GM18507 (cell line): ENCODE data around the gene TRIO.

Experiments
- DNase-seq: peaks from one replicate; pipeline ENCODE4 v3.0.0; 2011; ENCODE audit warnings: low read depth; ENCODE audit not compliant: insufficient read length; ENCODE audit errors: extremely low spot score
- FAIRE-seq: peaks from 2 replicates; lab custom pipeline; 2011; peaks lifted over from hg19 to GRCh38; lab: Jason Lieb, UNC

TRIO gene

DNA sequence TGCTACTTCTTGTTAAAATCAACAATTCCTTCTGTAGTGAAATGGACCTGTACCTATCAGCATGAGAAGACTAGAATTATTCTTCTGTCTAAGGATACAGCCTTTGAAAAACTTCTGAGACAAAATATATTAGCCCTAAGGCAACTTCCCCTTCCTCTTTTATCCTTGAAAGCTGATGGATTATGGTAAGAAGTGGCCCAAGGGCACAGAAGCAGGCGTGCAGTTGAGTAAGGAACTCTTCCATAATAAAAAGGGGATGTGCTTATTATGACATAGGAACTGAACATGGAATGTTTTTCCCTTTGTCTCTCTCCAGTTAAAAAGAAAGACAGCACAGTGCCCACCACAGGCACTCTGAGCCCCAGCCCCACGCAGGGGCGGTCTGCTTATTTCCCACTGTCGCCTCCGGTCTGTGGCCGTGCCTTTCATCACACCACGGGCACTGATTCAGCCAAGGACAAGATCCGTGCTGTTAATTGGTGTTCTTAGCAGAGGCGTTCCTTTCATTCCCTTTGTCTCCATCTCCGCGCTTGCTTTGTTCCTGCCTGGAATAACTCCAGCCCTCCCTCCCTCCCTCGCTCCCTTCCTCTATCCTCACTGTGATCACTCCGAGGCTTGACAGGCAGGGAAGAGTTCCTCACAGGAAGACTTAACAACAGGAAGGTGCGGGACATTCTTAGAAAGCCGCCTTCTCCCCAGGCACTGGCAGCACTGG lies 302.6 kb downstream of the TRIO start:
- no peak for FAIRE-seq
- no peak for DNase-seq

DNA sequence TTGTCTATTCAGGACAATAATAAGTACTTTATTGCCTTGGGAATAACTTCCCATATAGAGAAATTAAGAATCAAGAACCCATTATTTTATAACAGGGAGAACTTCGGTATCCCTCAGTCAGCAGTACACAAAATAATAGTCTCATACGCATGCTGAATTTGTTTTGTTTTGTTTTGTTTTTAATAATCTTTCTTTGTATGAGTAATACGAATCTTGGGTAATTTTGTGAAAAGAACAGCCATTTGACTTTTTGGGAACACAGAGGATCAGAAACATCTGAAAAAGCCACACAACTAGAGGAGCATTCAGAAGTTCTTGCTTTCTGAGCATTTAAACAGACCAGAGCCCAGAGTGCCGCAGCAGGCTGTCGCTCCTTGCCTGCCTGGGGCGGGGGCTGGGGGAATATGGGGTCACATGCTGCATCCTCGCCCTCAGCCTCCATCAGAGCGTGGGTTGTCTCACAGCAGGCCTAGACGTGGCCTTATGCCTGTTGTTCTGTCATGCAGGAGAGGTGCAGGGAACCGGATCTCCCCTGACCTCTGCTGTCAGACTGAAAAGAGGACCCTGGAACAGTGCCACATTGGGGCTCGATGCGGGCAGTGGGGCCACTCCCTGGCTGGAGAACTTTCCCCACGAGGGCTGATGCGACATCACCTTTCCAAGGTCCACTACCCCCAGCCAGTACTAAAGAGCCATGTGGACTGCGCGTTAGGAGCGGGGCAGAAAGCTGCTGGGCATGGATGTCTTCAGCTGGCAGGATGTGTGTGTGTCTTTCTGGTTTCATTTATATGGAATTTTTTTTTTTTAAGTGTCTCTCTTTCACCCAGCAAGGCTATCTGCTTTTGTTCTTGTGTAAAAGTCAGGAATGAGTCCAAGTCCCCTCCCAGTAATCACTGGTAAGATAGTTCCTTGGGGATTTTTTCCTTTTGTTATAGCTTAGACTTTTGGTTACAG lies 305.1 kb downstream of the TRIO start:
- DNase-seq, result peak; percentile 7
- FAIRE-seq, result no peak

DNA sequence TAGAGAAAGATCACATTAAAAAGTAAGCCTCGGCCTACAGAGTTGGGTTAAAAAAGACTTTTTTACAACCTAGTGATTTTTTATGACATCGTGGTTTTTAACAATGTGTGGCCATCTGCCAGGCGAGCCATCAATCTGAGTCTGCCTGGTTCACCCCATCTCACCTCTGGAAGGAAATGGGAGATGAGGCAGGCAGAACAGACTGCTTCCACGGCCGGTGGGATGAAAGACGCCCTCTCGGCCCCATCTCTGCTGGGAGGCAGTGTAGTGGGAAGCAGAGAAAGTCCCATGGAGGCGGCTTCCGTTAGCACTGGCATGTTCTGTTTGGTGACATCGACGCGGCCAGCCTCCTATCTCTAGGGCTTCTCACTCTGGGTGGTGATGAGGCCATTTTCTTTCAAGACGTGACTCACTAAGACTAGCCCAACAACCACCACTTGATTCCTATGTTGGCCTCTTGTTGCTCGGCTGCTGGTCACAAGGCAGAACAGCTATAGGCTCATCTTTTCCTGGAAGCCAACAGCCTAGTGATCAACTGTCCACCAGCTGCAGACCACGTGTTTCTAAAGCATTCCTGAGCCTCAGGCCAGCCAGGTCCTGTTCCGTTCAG lies 306.0 kb downstream of the TRIO start:
- FAIRE-seq (no peak), DNase-seq (no peak)

DNA sequence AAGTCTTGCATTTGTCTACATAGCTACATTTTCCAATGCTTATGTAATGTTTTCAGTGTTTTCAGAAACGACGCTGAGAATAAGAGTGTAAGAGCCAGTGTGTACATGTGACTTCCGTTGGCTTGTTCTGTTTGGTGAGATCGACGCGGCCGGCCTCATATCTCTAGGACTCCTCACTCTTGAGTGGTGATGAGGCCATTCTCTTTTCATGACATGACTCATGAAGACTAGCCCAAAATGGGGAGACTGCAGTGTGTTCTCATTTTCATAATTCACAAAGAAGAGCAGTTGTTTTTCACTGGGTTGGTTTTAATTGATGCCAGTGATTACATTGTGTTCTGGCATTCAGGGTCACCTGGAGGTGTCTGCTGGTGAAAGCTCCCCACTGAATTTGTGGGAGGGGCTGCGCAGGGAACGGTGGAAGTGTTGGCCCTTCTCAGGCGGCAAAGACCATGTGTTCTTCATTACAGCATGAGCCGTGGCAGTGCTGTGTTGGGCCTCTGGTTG lies 306.9 kb downstream of the TRIO start:
- FAIRE-seq (no peak), DNase-seq (no peak)

DNA sequence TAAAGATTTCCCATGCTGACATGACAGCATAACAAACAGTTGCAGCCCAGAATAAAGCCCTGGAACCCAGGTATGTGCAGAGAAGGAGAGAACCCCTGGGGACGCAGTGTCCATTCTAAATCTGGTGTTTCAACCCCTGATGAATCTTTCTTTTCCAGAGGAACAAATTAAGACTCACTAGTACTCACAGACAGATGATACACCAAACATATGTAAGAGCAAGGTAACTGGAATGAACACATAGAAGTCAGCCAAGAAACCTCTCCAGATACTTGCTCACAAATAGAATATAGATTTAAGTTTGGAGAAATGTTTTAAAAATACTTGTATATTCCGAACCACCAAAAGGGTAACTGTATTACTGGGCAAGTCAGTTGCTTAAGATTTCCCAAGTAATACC lies 307.6 kb downstream of the TRIO start:
- FAIRE-seq (no peak), DNase-seq (no peak)

DNA sequence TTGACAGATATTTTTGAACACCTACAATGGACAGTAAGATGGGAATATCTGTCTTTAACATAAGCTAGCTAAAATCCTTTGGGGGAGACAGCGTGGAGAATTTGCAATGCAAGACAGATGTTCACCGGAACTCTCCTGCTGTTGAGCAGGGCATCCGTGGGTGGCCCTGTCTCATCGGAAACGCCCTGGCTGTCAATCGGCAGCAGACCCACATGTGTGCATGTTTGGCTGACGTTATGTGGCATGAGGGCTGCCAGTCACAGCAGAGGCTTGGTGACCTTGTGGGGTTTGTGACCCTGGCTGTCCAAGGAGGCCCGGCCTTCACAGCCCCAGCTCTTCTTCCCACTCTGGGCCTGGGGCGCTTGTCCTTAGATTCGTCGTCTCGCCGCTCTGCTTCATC lies 308.7 kb downstream of the TRIO start:
- DNase-seq, result no peak
- no peak for FAIRE-seq

DNA sequence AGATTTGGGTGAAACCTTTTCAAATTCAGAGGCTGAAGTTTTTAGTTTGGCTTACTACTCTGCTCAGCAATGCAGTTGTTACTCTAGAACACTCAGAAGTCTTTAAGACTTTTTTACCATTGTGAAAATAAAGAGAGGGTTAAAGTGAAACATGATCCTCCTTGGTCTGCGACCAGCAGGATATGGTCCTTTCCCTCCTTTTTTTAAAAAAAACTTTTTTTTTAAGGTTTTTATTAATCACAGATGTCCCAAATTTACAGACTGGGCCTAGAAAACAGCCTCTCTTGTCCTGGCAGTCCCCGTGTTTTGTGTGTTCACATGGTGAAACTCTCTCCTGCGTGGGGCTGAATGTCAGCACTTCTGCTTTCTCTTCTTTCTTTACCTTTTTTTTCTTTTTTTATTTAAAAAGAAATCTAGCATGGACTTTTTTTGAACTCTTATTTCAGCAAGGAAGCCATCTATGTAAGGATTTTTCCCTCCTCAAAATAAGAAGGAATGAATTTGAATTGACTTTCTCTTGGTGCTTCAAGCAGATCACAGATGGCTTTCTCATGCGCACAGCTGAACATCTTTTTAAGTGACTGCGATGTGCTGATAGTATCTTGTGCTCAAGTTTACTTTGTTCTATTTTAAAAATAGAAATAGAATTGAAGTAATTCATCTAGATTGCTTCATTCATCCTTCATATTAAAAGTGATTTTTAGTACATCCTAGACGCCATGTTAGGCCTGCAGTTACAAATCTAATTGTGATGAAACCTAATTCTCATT lies 309.7 kb downstream of the TRIO start:
- DNase-seq, result no peak
- FAIRE-seq, result no peak

DNA sequence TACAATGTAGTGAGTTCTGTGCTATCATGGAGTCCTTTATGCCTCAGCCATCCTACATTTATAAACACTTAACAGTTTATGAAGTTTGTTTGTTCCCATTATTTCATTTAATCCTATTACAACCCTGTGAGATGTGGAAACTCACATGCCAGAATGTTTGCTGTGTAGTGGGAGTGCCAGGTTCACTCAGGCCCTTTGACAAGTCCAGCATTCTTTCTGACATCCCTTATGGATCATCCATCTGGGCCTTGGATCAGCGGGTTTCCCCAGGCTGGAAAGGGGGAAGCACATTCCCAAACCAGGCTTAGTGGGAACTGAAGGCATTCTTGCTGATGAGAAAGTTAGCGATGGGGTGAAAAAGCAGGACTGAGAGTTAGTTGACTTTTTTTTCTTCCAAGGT lies 310.3 kb downstream of the TRIO start:
- FAIRE-seq, result no peak
- DNase-seq, result no peak

DNA sequence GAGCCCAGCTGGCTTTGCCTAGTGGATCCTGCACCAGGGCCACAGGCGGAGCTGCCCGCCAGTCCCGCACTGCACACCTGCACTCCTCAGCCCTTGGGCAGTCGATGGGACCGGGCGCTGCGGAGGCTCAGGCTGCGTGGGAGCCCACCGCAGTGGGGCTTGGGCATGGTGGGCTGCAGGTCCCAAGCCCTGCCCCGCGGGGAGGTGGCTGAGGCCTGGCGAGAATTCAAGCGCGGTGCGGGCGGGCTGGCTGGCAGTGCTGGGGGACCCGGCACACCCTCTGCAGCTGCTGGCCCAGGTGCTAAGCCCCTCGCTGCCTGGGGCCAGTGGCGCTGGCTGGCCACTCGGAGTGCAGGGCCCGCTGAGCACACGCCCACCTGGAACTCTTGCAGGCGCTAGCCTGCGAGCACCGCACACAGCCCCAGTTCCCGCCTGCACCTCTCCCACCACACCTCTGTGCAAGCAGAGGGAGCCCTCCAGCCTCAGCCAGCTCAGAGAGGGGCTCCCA lies 312.7 kb downstream of the TRIO start:
- FAIRE-seq (no peak), DNase-seq (no peak)

DNA sequence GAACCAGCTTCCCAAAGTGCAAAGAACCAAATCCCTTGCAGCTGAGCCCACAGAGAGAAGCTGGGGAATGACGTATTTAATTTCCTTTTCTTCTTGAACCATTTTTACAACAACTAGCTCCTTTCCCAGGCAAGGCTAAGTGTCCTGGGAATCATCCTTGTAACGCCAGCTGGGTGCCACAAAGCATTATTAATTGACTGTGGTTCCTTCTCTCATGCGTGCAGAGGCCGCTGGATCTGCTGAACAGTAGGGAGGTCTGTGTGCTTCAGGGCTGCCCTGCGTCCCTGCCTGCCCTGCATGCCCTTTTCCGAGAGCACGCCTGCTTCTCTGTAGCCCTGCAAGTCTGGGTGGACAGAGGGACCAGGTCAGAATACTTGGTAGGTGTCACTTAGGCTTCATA lies 314.3 kb downstream of the TRIO start:
- FAIRE-seq (no peak), DNase-seq (no peak)

DNA sequence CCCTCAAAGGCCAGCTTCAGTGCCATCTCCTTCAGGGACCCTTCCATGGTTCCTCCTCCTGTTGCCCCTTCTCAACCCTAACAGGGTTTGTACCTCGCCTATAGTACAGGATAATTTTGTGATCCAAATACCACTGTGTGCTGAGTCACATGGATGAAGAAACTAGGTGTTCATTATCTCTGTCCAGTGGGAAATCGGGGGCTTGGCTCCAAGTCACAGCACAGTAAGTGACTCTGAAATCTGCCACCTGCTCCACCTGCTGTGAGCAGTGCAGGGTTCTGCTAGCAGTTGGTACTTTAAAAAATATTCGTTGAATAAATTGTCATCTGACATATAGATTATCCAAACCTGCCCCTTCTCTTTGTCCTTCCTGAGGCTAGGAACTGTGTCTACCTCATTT lies 315.3 kb downstream of the TRIO start:
- no peak for DNase-seq
- no peak for FAIRE-seq

DNA sequence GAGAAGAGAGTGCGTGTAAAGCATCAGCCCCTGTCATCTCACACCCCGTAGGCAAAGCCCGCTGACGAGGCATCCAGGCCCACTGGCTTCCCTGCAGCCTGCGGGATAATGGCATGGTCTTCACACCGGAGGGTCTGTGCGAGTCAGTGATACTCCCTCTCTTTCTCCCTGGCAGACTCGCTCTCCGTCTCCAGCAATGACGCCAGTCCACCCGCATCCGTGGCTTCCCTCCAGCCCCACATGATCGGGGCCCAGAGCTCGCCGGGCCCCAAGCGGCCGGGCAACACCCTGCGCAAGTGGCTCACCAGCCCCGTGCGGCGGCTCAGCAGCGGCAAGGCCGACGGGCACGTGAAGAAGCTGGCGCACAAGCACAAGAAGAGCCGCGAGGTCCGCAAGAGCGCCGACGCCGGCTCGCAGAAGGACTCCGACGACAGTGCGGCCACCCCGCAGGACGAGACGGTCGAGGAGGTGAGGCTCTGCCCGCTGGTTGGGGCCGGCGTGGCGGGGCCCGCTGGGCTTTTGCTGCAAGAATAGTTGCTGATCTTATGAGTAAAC lies 317.8 kb downstream of the TRIO start:
- no peak for FAIRE-seq
- no peak for DNase-seq

DNA sequence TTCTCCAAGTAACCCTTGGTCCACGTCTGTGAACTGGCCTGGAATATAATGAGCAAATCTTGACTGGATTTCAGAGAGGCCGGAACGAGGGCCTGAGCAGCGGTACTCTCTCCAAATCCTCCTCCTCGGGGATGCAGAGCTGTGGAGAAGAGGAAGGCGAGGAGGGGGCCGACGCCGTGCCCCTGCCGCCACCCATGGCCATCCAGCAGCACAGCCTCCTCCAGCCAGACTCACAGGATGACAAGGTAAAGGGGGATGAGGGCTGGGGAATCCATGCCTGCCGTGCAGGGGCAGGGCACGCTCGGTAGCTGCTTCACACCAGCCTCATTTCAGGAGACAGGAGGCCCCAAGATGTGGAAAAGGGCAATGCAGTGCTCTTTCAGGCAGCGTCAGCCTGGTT lies 319.5 kb downstream of the TRIO start:
- no peak for DNase-seq
- no peak for FAIRE-seq

DNA sequence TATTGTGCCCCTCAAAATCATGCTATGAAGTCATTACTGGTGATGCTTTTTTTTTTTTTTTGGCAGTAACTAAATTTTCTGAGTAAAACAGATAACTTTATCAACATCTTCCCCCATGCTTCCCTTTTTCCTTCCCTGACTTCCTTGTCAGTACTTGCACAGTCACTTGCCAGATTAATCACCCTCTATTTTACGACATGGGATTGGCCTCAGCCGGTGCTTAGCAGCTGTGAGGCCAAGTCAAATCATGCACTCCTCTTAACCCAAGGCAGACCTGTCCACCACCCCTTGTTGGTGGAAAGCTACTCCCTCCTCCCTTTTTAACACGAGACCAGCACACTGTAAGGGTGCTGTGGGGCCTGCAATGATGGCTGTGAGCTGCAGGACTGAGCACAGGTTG lies 320.5 kb downstream of the TRIO start:
- DNase-seq, result no peak
- no peak for FAIRE-seq

DNA sequence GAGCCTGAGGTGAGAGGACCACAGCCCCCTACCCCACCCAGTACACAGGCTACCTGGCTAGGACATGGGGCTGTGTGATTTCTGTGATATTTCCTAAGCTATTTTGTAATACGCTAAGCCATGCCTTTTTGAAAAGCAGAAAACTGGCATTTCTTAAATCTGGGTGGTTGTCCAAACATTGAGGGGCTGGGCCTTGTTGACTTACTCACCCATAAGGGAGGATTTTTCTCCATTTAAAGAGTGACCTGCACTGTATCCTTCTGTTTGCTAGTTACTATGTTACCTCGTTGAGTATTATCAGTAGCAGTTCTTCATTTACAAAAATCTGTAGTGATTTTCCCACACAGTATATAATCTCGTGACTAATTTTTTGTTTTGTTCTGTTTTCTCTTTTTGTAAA lies 321.0 kb downstream of the TRIO start:
- no peak for FAIRE-seq
- DNase-seq, result no peak

DNA sequence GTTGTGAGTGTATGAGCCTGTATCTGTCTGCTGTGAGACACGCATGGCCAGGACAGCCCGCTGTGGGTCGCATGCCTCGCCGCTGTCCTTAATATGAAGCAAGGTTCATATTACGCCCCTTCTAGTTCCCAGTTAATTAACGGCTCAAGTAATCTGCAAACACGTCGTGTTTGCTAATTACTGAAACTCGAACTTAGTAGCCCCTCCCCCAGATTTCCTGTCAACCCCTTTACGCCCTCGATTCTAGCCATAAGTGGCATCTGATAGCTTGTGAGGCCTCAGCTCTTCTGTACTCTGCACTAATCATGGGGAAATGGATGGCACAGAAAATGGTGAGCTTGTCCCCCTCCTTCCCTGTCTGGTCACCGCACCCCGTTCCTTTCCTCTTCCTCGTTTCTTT lies 321.5 kb downstream of the TRIO start:
- no peak for FAIRE-seq
- DNase-seq, result no peak

DNA sequence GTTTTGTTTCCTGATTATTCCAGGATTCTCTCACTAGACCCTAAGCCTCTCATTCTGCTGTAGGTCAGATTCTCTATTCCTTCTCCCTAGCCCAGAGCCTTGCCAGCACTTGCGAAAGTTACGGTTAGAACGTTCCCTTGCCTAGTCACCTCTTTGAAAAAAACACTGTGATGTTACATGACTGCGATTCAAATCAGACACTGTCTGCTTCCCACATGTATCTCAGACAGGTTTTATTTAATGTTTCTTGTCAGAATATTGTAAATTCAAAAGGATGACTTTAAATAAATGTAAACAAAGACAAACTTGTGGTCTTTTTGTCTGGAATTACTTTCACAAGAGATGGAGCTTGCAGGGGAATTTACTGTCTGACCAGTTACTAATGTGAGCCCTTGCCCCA lies 322.0 kb downstream of the TRIO start:
- FAIRE-seq (no peak), DNase-seq (no peak)

DNA sequence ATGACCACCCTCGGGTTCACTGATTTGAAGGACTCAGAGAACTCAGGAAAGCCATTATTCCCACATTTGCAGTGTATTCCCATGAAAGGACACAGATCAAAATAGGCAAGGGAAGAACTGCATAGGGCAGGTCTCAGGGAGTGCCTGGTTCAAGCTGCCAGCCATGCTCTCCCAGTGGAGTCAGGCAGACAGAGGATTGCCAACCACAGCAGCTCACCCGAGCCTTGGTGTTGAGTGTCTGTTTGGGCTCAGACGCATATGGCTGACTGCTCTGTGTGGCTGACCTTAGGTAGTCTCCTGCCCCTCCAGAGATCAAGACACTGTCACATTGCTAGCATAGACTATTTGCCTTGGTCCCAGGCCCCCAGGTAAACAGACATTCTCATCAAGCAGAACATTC lies 322.6 kb downstream of the TRIO start:
- no peak for FAIRE-seq
- DNase-seq, result no peak

DNA sequence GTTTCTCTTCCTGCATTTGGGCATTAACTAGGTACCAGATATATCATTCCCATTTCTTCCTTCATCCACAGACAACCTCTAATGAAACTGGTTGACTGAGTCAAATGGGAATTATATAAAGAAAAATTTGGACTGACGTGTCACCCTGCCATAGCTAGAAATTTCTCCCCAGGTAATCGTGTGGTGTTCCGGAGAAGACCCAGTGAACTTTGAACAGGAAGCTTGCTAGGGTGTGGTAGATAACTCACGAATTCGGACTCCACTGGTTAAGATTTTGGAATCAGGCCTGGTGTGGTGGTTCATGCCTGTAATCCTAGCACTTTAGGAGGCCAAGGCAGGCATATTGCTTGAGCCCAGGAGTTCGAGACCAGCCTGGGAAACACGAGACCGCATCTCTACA lies 324.1 kb downstream of the TRIO start:
- FAIRE-seq, result no peak
- DNase-seq, result no peak
